HepG2 (cell line): ENCODE measurements around the gene SIVA1. TPM values are rescaled to one million over a fixed set of nuclear protein-coding genes. Genes with fewer than 3 reads are reported as not detected.

Experiments used
- ATF7-NPFF ChIP-seq: sonication (generic); formaldehyde crosslinking; IDR thresholded peaks from 2 replicates; pipeline ENCODE4 v1.8.1; 2023; ENCODE audit warnings: mild to moderate bottlenecking, low read depth, missing genetic modification reagents, moderate library complexity
- DBP ChIP-seq: sonication (generic); formaldehyde crosslinking; IDR thresholded peaks from 2 replicates; pipeline ENCODE4 v1.4.0; 2020; ENCODE audit warnings: missing genetic modification reagents; ENCODE audit errors: not compliant biosample characterization
- HOXA5 ChIP-seq: sonication (generic); formaldehyde crosslinking; IDR thresholded peaks from 2 replicates; pipeline ENCODE4 v1.4.0; 2020; ENCODE audit warnings: missing genetic modification reagents
- MATR3 ChIP-seq: sonication (generic); formaldehyde crosslinking; IDR thresholded peaks from 2 replicates; pipeline ENCODE4 v1.4.0; 2020; ENCODE audit warnings: missing genetic modification reagents
- MEF2D ChIP-seq: sonication (generic); formaldehyde crosslinking; IDR thresholded peaks from 2 replicates; pipeline ENCODE4 v1.5.1; 2020; ENCODE audit warnings: mild to moderate bottlenecking, missing genetic modification reagents
- ONECUT2 ChIP-seq: sonication (generic); formaldehyde crosslinking; IDR thresholded peaks from 2 replicates; pipeline ENCODE4 v1.4.0; 2020; ENCODE audit warnings: missing genetic modification reagents
- REL ChIP-seq: sonication (generic); formaldehyde crosslinking; conservative IDR thresholded peaks from 2 replicates; pipeline ENCODE4 v1.8.0; 2022; ENCODE audit warnings: mild to moderate bottlenecking, missing genetic modification reagents, moderate library complexity
- RFX5 ChIP-seq: IDR thresholded peaks from 2 replicates; pipeline ENCODE4 v1.6.1; 2011; ENCODE audit warnings: low read depth, low read length, improper control_type of control experiment
- RNF2 ChIP-seq: fragments of 450-650 bp; conservative IDR thresholded peaks from 2 replicates; pipeline ENCODE4 v1.6.1; 2016; ENCODE audit warnings: low read depth
- SAP130 ChIP-seq: IDR thresholded peaks from 2 replicates; pipeline ENCODE4 v1.6.1; 2016; ENCODE audit warnings: low read depth
- STAT6 ChIP-seq: sonication (generic); formaldehyde crosslinking; IDR thresholded peaks from 2 replicates; pipeline ENCODE4 v1.4.0; 2020; ENCODE audit warnings: missing genetic modification reagents, mild to moderate bottlenecking, borderline replicate concordance
- TBL1XR1 ChIP-seq: fragments of 150-350 bp; IDR thresholded peaks from 2 replicates; pipeline ENCODE4 v1.6.1; 2014; ENCODE audit warnings: borderline replicate concordance, low read length; ENCODE audit not compliant: partially characterized antibody
- TFAP4 ChIP-seq: sonication (generic); IDR thresholded peaks from 2 replicates; pipeline ENCODE4 v1.6.1; 2016; ENCODE audit warnings: low read depth, borderline replicate concordance
- TFDP2 ChIP-seq: sonication (generic); formaldehyde crosslinking; IDR thresholded peaks from 2 replicates; pipeline ENCODE4 v1.4.0; 2020; ENCODE audit warnings: missing genetic modification reagents
- THAP11 ChIP-seq: IDR thresholded peaks from 2 replicates; pipeline ENCODE4 v1.6.1; 2016; ENCODE audit warnings: missing biosample characterization, missing genetic modification reagents
- ZNF17 ChIP-seq: sonication (generic); formaldehyde crosslinking; IDR thresholded peaks from 2 replicates; pipeline ENCODE4 v1.5.0; 2020; ENCODE audit warnings: mild to moderate bottlenecking, missing genetic modification reagents
- ZNF253 ChIP-seq: sonication (generic); formaldehyde crosslinking; IDR thresholded peaks from 2 replicates; pipeline ENCODE4 v1.8.0; 2022; ENCODE audit warnings: mild to moderate bottlenecking, missing genetic modification reagents, borderline replicate concordance
- ZNF281 ChIP-seq: sonication (generic); formaldehyde crosslinking; IDR thresholded peaks from 2 replicates; pipeline ENCODE4 v1.4.0; 2020; ENCODE audit warnings: missing genetic modification reagents, borderline replicate concordance
- ZNF484 ChIP-seq: sonication (generic); formaldehyde crosslinking; IDR thresholded peaks from 2 replicates; pipeline ENCODE4 v1.5.1; 2020; ENCODE audit warnings: mild to moderate bottlenecking, low read depth, missing genetic modification reagents, borderline replicate concordance
- ZNF577 ChIP-seq: sonication (generic); formaldehyde crosslinking; IDR thresholded peaks from 2 replicates; pipeline ENCODE4 v1.4.0; 2020; ENCODE audit warnings: mild to moderate bottlenecking, low read depth, missing genetic modification reagents, borderline replicate concordance
- ZNF605 ChIP-seq: sonication (generic); formaldehyde crosslinking; IDR thresholded peaks from 2 replicates; pipeline ENCODE4 v1.8.0; 2022; ENCODE audit warnings: mild to moderate bottlenecking, missing genetic modification reagents
- polyA plus RNA-seq, 8 experiments: library from polyadenylated mRNA; depleted of rRNA in 3 of 8; stranded (reverse) in 7 of 8; unstranded in 1 of 8; fragments of >200 nt; fragmentation: Illumina TruSeq in 4 of 8; extraction: Trizol in 4 of 8; gene quantifications; 2 replicates each; pipeline versions ENCODE4 v1.2.1 to v1.2.3, GENCODE V29; 2011 to 2016; ENCODE audit warnings: low read depth in 4 of 8, missing spikeins in 1 of 8, mixed read lengths in 1 of 8; ENCODE audit not compliant: insufficient read depth in 1 of 8
- total RNA-seq, 5 experiments: library from RNA; depleted of rRNA; stranded (reverse); fragments of >200 nt; fragmentation: Illumina TruSeq; extraction: Trizol; gene quantifications; 2 replicates each; pipeline ENCODE4 v1.2.3, GENCODE V29; 2016; ENCODE audit warnings: low read depth in 1 of 5

The SIVA1 gene
- total and polyA plus RNA-seq, 2 of the 13 experiments (the other 11 are each of a cell fraction or from before 2014, with no cell fraction given) = 123 to 186 TPM

- no peak for TF ChIP-seq TBL1XR1
- TF ChIP-seq ZNF605 = peak; percentile 80
- peak; percentile 49; the same call in 1 of the 2 replicates for TF ChIP-seq ZNF281 (CRISPR knock-in tag)
- TF ChIP-seq TFDP2 (CRISPR knock-in tag) = peak; percentile 55
- TF ChIP-seq RFX5 = no peak
- TF ChIP-seq ZNF577 (CRISPR knock-in tag) = no peak
- TF ChIP-seq STAT6 (CRISPR knock-in tag) = no peak
- no peak for TF ChIP-seq REL (CRISPR knock-in tag)
- no peak for TF ChIP-seq MATR3
- TF ChIP-seq ZNF484 (CRISPR knock-in tag) = no peak
- TF ChIP-seq RNF2 = no peak
- 0 out of 2 replicates have a peak, but pooled peaks have one; percentile 56 for TF ChIP-seq THAP11 (CRISPR knock-in tag)
- TF ChIP-seq ZNF17 = no peak
- TF ChIP-seq HOXA5 (CRISPR knock-in tag) = no peak
- TF ChIP-seq ZNF253 (CRISPR knock-in tag) = no peak
- TF ChIP-seq ONECUT2 (CRISPR knock-in tag) = no peak
- no peak for TF ChIP-seq DBP (CRISPR knock-in tag)
- peak; percentile 69; the same call in 1 of the 2 replicates for TF ChIP-seq TFAP4
- peak; percentile 74 for TF ChIP-seq MEF2D (CRISPR knock-in tag)
- peak; percentile 77 for TF ChIP-seq SAP130 (CRISPR knock-in tag)
- no peak for TF ChIP-seq ATF7-NPFF (CRISPR knock-in tag)
Measured at GRCh38 chr14:104749111-104749649, 3.8 kb upstream of the SIVA1 start (continued).
